HG03571 (cell line): ENCODE measurements around the gene IL1F10.

Source experiments
- ATAC-seq: cut with Tn5 transposase; IDR thresholded peaks from one replicate; pipeline ENCODE4 v1.9.1; 2021; ENCODE audit not compliant: unreplicated experiment

Gene IL1F10

DNA sequence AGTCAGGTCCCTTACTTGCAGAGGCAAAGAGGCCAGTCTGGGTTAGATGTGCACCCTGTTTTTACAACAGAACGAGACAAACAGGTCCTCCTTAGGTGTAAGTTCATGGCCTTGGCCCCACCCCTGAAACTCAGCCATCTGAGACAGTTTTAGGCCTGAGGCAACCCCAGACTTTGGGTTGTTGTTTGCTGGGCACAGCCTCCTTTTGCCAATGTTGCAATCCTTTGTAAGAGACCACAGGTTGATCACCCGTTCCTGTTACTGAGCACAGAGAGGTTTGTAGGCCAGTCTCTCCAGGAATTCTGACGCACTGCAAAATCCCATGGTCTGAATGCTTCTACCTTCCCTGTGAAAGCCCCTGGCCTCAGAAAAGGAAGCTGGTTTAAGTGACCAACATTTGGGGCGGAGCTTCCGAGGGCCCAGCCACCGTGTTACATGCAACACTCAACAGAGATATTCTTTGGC, 44.1 kb downstream of the IL1F10 start:
- ATAC-seq: no peak

DNA sequence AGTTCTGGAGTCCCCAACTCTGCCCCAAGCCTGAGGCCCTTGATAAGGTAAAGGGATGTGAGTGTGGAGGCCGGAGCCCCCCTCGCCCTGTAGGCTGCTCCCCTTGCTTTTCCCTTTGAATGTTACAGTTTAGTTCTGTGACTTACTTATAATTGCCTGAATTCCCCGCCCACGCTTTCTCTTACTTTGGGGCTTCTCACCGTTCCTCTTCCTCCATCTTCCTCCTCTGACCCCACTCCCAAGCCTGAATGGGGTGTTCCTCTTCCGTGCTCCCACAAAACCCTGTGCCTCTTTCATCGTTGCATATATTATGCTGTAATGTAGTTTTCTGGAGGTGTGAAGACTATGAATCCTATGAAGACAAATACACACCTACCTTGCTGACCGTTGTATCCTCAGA, 44.7 kb downstream of the IL1F10 start:
- ATAC-seq: no peak

DNA sequence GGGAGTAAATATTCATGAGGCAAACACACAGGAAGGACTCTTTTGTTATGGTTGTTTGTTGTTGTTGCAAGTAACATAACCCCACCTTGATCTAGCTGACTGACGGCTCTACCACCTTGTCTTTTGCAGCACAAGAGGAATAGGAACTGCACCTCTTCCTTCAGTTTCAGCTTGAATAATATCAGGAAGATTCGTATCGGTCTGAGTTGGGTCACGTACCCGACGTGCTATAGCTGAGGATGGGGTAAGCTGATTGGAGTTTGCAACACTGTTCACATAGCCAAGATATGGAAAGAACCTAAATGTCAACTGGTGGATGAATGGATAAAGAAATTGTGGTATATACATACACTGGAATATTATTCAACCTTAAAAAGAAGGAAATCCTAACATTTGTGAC, 45.1 kb downstream of the IL1F10 start:
- ATAC-seq: no peak

DNA sequence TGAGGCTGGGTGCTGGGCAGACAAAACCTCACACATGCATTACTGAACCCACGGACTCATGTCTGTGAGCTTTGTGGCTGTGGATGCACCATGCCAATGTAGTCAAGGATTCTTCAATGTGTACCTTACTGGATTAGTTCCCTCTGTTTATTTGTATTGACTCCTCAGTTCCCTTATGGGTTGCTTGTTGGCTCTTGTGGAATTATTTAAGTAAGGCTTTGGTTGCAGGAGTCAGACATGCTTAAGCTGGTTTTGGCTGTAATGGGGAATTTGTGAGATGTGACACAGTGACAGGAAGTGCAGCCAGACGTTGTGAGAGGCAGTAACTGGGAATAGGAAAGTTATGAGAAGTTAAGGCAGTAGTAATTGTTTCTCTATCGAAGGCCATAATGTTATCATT, 46.0 kb downstream of the IL1F10 start:
- ATAC-seq: no peak

DNA sequence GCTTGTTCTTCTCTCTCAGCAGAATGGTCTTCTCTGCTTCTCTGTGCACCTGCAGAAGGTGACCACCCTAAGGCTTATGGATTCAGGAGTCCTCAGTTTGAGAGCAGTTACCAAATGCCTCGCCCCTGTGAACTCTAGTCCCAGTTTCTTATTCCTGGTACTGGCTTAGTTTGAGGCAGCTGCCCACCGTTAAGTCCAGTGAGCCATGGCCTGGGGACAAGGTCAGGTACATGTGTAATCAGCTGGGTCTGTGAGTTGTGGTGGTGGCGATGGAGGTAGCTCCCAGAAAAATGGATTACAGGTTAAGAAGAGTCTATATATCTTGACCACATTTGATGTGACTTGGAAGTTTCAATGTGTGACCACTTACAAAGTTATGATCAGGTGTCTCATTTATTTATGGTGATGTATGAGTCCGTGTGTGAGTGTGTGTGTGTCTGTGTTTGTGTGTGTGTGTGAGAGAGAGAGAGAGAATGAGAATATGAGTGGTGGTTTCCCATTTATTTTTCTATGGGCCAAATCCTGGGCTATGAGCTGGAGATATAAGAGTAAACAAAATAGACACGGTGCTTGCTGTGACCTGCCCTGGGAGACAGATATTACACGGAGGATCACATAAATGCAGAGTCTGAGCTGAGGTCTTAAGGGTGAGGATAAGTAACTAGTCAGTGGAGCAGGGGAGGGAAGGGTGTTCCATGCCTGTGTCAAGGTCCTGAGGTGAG, 46.6 kb downstream of the IL1F10 start:
- ATAC-seq: no peak

DNA sequence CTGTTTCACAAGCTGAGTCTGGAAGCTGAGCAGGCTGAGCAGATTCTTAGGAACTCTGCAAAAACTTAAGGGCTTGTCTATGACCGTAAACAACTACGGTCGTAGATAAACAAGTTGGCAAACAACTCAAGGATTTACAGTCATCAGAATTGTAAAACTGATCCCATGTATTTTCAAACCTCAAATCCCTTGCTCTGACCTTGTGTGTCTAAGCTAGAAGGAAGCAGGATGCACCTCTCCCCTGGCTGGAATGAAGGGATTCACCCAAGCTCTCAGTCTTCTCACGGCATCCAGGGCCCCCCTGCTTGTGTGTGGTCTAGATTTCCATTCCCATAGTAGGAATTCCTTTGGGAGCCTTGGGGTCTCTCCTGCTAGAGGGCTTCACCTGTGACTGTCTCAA, 47.2 kb downstream of the IL1F10 start:
- no peak for ATAC-seq

DNA sequence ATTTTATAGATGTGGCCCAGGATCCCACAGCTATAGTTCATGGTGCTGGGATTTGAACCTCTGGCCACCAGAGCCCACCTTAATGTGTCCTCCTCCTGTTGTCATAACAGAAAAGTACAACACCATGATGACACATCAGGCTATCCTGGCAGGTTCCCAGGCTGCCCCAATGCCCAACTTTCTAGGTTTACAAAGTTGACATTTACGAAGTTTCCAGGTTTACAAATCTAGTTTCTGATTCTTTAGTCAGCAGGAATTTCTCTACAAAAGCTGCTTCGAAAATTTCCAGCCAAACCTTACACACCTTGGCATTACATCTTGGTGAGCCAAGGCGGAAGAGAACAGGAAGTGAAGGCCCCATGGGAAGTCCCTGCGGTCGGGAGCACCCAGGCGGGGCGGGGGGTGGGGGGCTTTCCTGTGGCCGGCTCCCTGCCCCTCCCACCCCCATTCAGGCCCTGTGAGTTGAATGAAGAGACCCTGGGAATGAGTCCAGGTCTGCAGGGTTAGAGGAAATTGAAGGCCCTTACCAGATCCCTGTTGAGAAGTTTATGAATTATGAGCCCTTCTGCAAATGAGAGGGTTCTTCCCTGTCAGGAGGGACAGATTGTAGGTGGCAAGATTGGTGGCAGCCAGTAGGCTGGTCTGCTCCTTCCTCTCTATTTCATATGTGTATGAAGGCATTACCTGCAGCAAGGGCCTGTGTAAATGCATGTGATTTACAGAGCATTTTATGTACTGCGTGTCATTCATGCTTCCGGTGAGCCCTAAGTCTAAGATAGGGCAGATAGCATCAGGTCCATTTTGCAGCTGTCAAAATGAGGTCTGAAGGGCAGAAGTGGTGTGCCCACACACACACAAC, 48.6 kb downstream of the IL1F10 start:
- no peak for ATAC-seq

DNA sequence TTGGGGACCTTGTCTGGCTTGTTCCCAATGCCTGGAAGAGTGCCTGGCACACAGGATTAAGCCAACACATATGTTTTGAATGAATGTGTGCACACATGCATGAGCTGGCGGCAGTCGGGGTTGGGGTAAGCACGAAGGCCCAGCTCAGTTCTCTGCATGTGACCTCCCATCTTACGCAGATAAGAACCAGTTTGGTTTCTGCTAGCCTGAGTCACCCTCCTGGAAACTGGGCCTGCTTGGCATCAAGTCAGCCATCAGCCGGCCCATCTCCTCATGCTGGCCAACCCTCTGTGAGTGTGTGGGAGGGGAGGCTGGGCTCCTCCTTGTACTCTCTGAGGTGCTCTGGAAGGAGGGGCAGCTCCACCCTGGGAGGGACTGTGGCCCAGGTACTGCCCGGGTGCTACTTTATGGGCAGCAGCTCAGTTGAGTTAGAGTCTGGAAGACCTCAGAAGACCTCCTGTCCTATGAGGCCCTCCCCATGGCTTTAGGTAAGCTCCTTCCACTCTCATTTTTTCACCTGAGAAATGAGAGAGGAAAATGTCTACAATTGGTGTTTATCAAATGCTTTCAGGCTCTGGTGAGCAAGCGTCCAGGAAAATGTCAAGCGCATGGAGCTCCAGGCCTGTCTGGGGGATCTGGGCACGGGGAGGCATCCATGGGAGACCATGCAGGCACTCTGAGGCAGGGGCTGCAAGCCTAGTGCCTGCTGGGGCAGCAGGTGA, 49.9 kb downstream of the IL1F10 start:
- ATAC-seq: no peak

DNA sequence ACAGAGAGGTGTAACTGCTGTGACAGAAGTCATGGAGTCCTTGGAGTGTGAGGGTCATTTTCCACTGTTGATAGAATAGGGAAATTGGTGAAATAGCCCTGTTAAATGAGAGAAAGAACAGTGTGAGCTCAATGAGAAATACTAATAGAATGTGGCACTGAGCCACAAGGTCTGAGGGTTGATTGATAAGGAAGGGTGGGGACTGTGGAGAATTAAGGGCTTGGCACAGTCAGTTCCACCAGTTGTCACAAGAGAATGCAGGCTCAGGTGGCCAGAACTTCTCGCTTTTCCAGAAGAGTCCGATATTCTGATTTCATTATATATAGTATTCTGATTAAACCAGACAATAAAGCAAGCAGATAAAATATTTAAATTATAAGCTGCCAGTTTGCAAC, 50.5 kb downstream of the IL1F10 start:
- ATAC-seq: no peak

DNA sequence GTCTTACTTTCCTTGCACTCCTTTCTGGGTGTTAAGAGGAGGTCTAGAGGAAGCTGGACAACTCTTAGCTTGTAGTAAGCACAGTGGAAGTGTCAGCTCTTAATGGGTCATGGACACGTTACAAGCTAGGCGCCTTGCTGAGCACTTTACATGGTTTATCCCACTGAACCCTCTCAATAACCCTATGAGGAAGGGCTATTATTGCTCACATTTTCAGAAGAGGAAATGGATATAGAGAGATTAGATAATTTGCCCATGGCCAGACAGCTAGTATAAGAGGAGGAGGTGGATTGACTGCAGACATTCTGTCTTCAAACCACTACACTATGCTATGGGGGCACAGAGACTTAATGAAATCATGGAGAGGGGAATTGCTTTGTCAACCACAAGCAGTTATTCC, 51.3 kb downstream of the IL1F10 start:
- no peak for ATAC-seq

DNA sequence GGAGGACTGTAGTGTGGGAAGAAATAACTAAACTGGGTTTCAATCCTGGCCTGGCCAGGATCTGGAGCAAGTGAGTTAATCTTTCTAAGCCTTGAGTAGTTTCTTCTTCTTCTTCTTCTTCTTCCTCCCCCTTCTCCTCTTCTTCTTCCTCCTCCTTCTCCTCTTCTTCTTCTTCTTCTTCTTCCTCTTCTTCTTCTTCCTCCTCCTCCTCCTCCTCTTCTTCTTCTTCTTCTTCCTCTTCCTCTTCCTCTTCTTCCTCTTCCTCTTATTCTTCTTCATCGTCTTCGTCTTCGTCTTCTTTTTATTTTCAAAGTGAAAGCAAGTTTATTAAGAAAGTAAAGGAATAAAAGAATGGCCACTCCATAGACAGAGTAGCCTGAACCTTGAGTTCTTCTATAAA, 53.1 kb downstream of the IL1F10 start:
- ATAC-seq: no peak

DNA sequence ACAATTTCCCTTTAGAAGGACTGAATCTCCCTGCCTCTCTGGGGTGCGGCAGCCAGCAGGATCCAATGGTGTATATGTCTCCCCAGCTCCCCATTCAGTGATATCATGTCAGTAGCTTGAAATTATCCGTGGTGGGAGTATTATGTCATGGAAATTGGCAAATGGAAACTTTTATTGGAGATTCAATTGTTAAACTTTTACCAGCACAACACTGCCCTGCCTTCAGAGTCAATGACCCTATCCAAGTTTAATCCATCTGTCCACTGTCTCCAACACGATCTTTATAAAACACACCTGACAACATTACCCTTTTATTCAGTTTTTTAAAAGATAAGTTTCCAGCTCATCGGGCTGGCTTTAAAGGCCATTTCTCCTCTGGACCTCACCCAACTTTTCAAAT, 54.6 kb downstream of the IL1F10 start:
- ATAC-seq: no peak

DNA sequence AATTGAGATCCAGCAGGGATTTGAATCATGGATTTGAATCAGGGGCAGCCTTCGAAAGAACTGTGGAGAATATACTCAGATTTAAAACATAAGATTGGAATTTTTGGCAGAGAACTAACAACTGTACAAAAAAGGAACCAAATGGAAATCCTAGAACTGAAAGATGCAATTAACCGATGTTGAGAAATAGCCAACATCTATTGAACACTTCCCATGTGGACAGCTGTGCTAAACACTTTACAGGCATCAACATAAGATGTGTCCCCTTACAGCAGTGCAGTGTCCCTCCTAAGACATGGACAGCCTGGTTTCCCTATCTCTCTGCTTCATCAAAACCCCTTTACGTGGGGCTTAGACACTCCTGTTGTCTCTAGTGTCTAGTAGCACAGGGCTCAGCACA, 56.0 kb downstream of the IL1F10 start:
- no peak for ATAC-seq

DNA sequence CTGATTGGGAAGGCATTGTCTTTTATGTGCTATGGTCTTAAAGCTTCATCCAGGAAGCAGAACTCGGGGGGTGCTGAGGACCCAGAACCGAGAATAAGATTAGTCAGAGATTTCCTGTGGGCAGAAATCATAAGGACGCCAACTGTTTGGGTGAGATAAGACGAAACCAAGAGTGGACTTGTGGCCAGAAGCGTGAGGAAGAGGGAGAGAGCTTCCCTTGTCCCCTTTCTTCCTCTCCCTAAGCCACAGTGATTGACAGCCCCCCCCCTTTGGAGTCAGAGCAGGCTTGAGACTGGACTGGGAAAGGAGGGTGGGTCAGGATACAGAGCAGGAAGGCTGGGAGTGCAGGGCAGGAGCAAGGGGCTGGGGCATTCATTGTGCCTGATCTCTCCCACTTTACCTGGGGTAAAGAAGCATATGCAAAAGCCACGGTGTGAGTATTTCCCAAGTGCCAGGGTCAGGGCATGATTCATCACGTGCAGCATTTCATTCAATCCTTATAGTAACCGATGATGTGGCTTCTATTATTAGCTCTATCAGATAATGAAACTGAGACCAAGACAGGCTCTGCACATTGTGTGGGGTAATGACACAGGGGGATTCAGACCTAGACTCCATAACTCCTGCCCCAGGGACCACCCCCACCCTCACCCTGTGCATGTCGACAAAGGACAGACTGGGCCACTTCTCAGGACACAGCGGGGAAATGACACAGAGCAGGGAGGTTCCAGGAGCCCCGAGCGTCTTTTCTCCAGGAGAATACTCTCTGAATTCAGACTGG, 56.6 kb downstream of the IL1F10 start:
- ATAC-seq: no peak
